GM19372 (cell line): Measurements from ENCODE around the gene MUS81.
A peak's percentile ranks its signal among the peaks of the same experiment; 100 is the strongest.

Source experiments
- ATAC-seq: cut with Tn5 transposase; IDR thresholded peaks from one replicate; pipeline ENCODE4 v1.9.1; 2021; ENCODE audit warnings: mild to moderate bottlenecking, low read depth, moderate library complexity; ENCODE audit not compliant: unreplicated experiment

Gene MUS81

DNA sequence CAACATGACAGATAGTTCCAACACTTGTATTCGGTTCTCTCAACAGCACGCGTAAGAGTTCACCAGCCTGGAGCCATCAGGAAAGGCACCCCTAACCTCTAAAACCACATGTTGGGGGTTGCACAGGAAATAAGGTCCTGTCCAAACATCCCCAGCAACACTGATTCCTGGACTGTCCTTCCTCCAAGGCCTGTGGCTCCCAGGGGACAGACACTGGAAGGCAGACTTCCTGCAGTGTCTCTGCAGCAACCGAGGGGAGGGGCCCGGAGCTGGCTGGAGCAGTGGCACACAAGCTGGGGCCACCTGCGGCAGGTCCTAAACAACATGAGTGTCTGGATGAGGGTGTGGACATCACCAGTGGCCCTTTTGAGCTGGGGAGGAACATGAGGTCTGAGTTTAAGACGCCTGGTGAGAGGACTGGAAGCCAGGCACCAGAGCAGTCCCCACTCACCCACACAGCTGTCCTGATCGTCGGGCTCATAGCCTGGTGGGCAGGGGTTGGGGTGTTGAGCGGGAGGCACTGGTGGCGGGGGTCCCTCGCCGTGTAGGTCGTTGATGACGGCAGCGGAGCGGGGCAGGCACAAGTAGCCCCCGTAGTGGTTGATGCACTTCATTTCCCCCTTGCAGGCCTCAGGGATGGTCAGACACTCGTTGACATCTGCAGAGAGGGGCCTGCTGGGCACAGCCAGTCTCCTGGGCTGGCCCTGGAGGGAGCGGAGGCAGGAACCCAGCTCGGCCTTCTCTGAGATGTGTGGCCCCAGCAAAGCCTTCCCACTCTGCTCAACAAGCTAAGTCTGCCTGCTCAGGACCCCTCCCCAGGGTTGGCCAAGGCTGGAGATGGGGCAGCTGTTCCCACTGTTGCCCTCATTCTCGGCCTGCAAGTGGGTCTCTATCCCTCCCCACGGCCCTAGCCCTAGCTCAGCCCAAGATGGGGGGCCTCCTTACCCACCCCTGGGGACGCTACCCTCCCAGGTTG, 10.8 kb downstream of the MUS81 start:
- ATAC-seq = no peak

DNA sequence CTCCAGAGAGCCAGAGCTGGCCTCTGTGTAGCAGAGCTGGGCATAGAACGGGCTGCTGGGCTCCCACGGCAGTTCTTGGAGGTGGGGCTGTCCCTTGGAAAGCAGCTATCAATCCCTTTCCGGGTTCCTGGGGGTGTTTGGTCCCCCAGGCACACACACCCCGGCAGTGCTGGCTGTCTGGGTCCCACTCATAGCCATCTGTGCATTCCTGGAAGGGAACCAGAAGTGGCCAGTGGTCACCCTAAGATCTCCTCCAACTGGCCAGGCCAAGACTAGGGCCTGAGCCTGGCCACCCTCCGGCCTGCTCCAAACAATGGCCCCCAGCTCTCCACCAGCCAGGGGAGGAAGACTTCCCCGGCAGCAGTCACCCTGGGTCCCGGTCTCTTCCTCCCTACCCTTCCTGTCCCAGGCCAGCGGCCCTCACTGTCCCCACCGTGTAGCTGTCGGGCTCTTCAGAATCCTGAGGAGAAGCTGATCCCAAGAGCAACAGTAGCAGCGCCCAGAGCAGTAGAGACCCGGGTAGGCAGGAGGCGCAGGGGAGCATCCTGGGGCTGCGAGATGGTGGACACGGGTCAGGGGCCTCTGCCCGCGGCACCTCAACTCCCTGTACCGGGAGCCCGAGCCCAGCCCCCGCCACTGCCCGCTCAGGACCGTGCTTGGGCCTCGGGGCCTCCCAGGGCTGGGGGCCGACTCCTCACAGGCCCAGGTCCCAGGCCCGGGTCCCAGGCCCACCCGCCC, 11.7 kb downstream of the MUS81 start:
- ATAC-seq = no peak

DNA sequence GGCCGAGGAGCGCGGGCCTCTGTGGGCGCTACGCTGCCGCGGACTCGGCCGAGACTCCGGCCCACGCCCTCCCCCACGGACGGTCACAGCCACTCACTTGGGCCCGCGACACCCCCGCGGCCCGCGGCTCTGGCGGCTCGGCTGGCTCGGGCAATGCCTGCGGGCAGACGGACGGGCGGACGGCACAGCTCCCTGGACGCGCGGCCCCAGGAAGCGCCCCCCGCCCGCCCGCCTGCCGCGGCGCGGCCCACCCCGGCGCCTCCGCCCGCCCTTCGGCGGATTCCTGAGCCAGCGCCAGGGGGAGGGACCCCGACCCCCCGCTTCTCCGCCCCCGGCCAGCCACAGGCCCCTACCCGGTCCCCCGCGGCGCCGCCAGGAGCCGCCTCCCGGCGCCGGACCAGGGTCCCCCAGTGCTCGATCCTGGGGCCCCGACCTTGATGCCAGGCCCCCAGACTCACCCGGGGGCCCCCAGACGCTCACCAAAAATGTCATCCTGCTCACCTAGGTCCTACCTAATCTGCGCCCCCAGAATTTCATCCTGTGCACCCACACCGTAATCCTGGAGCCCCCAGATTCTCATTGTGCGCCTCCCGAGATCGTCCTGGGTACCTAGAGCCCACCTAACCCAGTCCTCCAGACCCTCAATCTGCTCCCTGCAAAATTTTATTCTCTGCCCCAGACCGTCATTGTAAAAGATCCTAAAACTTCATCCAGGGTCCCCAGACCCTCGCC, 12.5 kb downstream of the MUS81 start, which contains the start of gene EFEMP2:
EFEMP2 (minus strand) TSS at position 215 of the 732 bp plus-strand sequence. CDS start 446 bp downstream, outside the sequence.
- ATAC-seq = no peak

DNA sequence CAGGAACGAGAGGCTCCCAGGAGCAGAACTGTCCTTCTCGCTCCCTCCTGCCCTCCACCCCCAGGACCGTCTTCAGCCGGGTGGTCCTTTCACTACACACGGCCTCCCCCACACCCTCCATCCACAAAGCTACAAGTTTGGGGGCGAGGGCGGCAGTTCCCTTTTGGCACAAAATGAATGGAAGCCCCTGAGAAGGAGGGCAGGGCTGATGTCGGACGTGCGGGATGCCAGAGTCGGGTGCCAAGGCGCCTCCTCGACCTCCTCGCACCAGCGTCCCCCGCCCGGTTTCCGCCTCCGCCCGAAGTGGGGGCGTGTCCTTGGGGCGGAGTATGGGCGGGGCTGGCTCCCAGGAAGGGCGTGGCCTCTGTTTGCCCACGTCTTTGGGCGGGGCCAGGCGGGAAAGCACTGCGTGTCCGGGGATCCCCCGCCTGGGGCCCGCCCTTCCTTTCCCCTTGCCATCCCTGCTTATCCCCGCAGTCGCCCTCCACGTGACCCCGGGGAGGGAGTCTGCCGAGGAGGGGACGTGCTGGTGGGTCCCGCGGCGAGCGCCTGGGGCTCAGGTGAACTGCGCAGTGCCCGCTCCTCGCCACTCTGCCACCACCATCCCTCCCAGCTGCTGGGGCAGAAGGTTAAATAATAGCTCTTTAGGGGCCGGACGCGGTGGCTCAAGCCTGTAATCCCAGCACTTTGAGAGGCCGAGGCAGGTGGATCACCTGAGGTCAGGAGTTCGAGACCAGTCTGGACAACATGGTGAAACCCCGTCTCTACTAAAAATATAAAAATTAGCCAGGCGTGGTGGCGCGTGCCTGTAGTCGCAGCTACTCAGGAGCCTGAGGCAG, 13.3 kb downstream of the MUS81 start:
- ATAC-seq = peak; percentile 85

DNA sequence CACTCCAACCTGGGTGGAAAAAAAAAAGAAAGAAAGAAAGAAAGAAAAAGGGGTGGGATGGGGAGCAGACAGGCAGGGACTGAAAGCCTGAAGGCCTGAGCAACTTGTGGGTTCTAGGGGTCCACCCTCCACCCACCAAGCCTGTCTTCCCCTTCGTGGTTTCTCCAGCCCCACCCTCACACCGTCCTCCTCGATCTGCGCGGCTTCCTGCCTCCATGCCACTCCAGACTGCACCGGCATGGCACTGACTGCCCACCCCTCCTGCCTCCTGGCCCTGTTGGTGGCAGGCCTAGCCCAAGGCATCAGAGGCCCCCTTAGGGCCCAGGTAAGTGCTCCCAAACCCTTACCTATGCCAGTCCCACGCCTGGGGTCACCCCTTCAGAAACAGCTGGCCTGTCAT, 19.4 kb downstream of the MUS81 start, which contains the start of gene CTSW:
CTSW (plus strand) TSS at position 221 of the 400 bp plus-strand sequence; CDS start at position 239, 18 bp downstream.
- ATAC-seq = no peak

DNA sequence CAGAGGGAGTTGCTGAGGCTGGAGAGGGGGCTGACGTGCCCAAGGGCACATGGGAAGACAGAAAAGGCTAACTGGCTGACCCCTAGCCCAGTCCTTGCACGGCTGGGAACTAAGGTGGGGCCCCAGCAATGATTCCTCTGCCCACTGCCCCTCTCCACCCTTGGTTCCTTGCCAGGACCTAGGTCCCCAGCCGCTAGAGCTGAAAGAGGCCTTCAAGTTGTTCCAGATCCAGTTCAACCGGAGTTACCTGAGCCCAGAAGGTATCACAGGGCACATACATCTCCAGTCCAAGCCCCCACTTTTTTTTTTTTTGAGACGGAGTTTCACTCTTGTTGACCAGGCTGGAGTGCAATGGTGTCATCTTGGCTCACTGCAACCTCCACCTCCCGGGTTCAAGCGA, 19.8 kb downstream of the MUS81 start:
- ATAC-seq = no peak

DNA sequence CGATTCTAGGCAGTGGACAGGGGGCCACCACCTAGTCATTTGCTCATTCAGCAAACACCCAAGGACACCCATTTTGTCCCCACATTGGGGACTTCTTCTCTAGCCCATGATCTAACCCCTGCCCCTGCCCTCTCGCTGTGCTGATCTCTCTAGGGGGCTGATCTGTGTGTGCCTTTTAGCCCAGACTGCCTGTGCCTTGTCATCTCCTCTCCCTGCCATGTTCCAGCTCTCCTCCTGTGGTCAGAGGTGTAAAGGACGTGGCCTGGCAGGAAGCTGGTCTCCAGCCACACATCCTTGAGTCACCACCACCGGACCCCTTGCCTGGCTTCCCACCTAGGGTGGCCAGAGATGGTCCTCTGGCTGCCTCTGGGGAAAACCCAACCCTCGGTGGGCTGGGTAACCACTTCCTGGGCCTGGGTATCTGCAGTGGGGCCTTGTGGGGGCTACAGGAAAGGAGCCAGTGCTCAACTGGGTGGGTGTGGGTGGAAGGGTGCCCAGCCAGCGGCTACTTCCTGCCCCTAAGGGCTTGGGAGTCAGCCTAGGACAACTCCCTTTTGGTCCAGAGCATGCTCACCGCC, 20.7 kb downstream of the MUS81 start:
- no peak for ATAC-seq

DNA sequence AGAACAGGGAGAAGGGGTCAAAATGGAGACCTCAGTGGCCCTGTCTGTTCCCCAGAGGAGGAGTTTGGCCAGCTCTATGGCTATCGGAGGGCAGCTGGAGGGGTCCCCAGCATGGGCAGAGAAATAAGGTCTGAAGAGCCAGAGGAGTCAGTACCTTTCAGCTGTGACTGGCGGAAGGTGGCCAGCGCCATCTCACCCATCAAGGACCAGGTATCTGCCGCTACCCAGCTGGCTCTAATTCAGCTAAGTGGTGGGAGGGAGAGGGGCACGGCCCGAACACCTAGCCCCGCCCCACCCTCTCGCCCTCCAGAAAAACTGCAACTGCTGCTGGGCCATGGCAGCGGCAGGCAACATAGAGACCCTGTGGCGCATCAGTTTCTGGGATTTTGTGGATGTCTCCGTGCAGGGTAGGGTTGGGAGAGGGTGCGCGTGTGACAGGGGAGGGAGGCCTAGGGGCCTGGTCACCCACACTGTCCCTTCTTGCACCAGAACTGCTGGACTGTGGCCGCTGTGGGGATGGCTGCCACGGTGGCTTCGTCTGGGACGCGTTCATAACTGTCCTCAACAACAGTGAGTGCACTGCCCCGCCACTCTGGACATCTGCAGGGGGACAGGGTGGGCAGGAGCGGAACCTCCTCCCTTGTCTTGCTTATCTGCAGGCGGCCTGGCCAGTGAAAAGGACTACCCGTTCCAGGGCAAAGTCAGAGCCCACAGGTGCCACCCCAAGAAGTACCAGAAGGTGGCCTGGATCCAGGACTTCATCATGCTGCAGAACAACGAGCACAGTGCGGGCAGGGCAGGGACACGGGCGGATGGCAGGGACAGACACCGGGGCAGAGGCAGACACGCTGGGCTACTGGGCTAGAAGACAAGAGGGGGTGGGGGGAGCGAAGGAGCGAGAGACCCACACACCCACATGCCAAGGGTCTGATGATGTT, 22.2 kb downstream of the MUS81 start:
- ATAC-seq = no peak

DNA sequence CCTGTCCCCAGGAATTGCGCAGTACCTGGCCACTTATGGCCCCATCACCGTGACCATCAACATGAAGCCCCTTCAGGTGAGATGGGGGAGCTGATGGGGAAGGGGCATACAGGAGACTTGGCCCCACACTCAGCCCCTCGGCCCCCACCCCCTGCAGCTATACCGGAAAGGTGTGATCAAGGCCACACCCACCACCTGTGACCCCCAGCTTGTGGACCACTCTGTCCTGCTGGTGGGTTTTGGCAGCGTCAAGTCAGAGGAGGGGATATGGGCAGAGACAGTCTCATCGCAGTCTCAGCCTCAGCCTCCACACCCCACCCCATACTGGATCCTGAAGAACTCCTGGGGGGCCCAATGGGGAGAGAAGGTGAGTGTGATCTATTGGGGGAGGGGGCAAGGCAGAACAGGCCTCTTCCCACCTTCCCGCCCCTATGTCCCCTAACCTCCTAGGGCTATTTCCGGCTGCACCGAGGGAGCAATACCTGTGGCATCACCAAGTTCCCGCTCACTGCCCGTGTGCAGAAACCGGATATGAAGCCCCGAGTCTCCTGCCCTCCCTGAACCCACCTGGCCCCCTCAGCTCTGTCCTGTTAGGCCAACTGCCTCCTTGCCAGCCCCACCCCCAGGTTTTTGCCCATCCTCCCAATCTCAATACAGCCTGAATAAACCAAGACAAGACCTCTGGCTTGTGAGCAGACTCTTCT, 23.0 kb downstream of the MUS81 start:
- no peak for ATAC-seq

DNA sequence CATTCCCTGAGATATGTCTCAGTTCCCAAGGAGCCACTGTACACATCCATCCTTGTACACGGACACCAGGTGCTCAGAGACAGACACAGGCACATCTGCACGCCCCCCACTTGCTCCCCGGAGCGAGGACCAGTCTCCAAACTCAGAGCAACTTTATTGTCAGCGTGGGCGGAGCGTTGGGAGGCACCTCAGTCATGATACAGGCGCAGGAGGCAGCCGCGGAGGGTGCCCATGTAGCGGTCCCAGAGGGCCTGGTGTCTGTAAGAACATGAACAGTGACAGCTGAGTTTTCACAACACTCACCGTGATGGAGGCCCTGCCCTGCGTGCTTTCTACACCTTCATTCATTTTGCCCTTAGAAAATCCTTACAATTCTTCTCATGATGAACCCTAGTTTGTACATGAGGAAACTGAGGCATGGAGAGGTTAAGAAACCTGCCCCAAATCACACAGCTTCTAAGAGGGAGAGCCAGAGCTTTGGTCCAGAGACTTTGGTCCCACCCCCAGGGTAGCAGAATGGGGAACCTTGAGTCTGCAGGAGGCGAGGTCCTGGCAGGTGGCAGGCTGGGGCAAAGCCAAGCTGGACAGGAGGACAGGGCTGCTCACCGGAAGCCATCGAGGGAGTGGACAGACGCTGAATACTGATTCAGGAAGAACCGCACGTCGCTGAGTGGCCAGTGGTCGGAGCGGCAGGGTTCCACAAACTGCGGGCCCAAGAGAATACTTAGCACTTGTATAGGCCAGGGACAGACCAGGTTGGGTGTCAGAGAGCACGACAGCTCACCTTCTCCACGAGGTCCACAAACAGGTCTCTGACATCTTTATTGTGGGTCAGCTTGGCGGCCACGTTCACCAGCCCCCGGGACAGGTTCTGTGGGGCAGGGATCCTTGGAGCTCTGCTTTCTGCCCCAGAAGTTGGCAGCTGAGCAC, 23.8 kb downstream of the MUS81 start:
- no peak for ATAC-seq

DNA sequence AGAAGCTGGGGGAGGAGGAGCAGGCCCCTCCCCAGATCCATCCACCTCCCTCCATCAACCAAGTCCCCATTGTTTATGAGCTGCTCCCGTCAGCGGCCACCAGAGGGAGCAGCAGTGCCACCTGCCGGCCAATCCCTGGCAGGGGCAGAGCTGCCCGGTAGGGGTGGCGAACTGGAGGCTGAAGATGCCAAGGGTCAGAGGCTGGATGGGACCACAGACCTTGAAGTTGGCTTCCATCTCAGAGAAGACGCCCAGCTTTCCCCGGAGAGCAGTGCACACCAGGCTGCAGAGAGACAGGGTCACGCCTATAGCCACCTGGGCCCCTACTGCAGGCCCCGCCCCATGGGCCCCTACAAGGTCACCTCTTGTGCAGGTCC, 24.5 kb downstream of the MUS81 start:
- ATAC-seq = no peak

DNA sequence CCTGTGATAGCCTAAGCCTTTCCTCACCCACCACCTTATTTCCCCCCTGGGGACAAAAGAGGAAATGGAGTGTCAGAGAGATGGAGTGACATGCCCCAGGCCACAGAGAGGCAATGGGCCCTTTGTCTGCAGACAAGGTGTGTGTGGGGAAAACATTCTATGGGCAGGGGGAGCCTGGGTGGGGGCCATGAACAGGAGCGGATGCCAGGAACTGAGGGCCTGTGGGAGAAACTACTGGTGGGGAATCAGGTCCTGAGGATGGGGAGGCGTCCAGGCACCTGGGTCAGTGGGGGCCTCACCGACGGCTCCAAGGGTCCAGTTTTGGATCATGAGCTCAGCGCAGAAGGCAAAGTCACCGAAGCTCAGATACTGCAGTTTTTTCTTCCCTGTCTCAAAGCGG, 25.0 kb downstream of the MUS81 start:
- ATAC-seq = no peak

DNA sequence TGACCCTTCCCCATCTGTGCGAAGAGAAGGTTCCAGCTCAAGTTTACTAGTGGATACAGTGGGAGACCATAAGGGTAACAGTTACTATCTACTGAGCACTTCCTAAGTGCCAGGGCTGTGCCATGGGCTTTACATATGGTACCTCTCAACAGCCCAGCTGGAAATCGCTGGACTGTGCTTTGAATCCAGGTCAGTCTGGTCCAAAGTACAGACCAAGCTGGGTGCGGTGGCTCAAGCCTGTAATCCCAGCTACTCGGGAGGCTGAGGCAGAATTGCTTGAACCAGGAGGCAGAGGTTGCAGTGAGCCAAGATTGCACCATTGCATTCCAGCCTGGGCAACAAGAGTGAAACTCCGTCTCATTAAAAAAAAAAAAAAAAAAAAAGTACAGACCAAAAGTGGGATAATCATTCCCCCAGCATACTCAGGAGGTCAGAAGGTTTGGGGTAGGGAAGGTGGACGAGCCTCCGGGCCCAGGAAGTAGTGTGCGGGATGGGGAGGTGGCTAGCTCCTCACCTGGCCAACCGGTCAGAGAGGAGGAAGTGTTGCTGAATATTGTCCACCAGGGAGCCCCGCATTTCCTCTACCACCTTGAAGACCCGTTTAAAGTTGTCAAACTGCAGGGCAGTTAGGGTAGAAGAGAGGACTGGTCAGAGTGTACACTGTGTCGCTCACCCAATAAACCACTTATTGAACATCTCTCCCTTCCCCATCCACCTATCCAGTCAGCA, 25.7 kb downstream of the MUS81 start:
- ATAC-seq = no peak

DNA sequence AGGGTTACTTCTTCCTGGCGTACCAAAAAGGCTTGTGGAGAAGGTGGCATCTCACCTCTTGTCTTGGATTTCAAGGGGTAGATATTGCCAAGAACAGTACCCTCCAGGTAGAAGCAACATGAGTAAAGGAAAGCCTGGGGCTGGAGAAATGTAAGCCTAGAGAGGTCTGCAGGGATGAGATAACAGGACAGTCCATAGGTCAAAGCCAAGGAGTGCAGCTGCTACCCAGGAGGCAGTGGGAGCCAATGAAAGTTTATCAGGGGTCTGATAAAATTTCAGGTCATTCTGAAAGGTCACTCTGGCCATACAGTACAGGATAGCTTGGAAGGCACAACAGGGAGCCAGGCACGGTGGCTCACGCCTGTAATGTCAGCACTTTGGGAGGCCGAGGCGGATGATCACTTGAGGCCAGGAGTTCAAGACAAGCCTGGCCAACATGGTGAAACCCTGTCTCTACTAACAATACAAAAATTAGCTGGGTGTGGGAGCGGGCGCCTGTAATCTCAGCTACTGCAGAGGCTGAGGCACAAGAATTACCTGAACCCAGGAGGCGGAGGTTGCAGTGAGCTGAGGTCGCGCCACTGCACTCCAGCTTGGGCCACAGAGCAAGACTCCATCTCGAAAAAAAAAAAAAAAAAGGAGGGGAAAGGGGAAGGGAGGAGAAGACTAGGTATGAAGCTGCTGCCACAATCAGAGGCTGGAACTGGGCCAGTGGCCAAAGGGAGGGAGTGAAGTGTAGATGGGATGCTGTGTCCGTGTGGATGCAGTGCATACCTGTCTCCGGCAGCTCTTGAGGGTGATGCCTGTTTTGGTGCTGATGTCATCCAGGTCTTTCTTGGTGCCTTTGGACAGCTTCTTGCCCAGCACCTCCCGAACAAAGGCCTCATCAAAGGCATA, 26.8 kb downstream of the MUS81 start:
- no peak for ATAC-seq

DNA sequence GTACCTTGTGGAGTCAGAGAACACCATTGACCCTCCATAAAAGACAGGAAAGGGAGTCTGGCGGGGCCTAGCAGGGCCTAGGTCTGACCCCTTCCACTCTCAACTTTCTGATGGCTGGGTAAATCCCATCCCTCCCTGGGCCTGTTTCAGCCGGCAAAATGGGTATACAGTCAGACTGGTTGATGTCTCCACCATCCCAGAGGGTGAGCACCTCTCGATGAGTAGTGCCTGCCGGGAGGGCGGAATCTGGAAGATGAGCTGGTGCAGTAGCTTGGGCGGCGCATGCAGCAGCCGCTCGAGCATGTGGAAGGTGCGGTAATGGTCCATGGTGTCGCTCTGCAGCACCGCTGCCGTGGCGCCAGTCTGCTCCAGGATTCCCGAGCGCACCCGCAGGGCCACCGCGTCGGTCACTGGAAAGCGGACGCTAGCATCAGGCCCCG, 27.5 kb downstream of the MUS81 start:
- no peak for ATAC-seq
